EH (cell line): ENCODE measurements around the gene AIF1L.
A peak's percentile ranks its signal among the peaks of the same experiment; 100 is the strongest.
"Not testable (repeated sequence)": the region's sequence is repeated elsewhere in the genome, so short reads cannot be mapped to it uniquely, and the experiment has no call there.

ENCODE experiments used
- DNase-seq: peaks from one replicate; pipeline ENCODE4 v3.0.0-alpha.2; 2015; ENCODE audit warnings: low read depth

AIF1L gene

GRCh38 chr9:131099102-131099606, 2.8 kb downstream of the AIF1L start:
- no peak for DNase-seq

DNA sequence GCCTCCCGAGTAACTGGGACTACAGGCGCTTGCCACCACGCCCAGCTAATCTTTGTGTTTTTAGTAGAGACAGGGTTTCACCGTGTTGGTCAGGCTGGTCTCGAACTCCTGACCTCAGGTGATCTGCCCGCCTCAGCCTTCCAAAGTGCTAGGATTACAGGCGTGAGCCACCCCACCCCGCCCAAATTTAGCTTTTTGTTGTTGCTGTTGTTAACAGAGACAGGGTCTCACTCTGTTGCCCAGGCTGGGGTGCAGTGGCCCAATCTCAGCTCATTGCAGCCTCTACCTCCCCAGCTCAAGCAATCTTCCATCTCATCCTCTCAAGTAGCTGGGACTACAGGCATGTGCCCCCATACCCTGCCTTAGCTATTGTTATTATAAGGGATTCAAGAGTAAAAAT, 3.5 kb downstream of the AIF1L start:
- not testable (repeated sequence) for DNase-seq

- DNase-seq = peak; percentile 51
Observed at GRCh38 chr9:131100445-131100844, 4.1 kb downstream of the AIF1L start.

GRCh38 chr9:131101207-131101964, 5.1 kb downstream of the AIF1L start:
- no peak for DNase-seq

GRCh38 chr9:131103024-131103423, 6.7 kb downstream of the AIF1L start:
- DNase-seq = no peak

DNA sequence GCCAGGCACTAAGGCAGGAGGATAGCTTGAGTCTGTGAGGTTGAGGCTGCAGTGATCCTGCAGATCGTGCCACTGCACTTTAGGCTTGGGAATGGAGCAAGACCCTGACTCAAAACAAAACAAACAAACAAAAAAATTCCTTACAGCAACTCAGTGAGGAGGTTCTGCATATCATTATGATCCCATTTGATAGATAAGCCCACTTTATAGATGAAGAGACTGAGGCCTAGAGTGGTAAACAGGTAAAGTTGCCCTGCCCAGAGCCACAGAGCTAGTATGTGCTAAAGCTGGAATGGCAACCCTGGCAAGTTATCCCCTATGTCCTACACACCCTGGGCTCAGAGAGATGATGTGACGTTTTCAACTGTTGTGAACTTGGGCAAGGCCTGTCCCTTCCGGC, 7.2 kb downstream of the AIF1L start:
- DNase-seq = no peak

GRCh38 chr9:131104016-131104740, 7.8 kb downstream of the AIF1L start:
- no peak for DNase-seq

DNA sequence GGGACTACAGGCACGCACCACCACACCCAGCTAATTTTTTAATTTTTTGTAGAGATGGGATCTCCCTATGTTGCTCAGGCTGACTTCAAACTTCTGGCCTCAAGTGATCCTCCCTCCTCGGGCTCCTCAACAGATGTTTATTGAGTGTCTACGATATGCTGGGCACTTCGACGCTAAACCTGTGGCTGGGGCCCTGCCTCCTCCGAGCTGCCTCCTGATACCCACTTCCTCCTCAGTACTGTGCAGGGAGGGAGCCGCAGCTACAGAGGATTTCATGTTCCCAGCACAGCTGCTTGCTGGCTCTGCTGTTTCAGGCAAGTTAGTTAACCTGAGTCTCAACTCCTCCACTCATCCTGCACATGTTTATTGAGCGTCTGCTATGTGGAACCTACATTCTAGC, 9.6 kb downstream of the AIF1L start:
- DNase-seq = no peak

GRCh38 chr9:131107760-131108159, 11.4 kb downstream of the AIF1L start:
- no peak for DNase-seq

GRCh38 chr9:131111186-131111853, 15.0 kb downstream of the AIF1L start:
- DNase-seq = no peak

GRCh38 chr9:131111854-131112311, 15.6 kb downstream of the AIF1L start:
- no peak for DNase-seq

DNA sequence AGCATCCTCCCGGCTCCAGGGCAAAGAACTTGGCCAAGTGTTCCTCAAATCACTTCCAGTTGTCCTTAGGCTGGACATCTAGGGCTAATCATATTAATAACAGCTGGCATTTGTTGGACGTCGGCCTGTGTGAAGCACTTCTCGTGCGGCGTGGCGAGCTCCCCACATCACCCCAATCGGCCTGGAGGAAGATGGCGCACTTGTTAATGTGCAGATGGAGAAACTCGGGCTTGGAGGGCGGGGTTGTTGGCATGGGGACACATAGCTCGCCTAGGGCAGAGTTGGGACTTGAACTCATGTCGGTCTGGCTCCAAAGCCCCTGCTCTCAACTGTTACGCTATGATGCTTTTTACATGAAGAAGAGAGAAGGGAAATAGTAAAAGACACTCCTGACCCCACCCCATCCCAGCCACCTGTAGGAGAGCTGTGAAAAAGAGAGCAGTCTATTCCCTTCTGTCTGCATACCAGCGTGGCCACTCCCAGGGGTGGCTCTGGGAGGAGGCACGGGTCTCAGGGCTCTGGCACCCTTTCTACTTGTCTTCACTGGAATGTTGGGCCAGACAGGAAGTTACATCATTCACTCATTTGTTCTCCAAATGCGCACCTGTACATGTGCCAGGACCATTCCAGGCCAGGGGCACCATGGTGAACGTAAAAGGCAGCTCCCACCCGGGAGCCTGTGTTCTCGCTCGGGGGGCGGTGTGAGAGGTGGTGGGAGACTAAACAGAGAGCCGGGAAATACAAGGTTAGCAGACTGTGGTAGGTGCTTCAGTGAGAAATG, 16.2 kb downstream of the AIF1L start:
- no peak for DNase-seq

- DNase-seq = no peak
Observed at GRCh38 chr9:131113655-131114054, 17.3 kb downstream of the AIF1L start.

GRCh38 chr9:131114084-131114535, 17.8 kb downstream of the AIF1L start:
- no peak for DNase-seq

GRCh38 chr9:131115360-131115742, 19.0 kb downstream of the AIF1L start:
- DNase-seq = not testable (repeated sequence)

DNA sequence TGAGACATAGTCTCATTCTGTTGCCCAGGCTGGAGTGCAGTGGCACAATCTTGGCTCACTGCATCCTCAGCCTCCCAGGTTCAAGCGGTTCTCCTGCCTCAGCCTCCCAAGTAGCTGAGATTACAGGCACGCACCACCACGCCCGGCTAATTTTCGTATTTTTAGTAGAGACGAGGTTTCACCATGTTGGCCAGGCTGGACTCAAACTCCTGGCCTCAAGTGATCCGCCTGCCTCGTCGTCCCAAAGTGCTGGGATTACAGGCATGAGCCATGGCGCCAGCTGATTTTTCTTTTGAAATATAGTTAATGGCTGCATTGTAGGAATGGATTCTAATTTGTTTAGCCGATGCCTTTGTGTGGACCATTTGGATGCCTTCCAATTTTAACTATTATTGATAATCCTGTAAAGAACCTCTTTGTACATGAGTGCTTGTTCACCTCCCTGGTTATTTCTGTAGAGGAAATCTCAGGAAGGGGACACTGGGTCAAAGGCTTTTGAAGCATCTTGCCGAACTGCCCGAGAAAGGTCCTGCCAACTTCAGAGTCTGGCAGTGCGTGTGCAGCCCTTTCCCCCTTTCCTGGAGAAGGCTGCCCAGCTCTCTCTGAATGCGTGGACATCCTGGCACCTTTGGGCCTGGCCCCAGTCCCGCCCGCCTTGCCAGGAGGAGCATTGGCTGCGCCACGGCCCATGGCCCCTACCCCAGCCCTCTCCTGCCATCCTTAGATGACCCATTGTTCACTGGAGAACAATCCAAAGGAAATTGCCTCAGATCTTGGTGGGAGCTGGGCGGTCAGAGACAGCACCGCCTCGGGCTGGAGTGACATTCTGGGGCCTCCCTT, 20.2 kb downstream of the AIF1L start:
- no peak for DNase-seq

DNA sequence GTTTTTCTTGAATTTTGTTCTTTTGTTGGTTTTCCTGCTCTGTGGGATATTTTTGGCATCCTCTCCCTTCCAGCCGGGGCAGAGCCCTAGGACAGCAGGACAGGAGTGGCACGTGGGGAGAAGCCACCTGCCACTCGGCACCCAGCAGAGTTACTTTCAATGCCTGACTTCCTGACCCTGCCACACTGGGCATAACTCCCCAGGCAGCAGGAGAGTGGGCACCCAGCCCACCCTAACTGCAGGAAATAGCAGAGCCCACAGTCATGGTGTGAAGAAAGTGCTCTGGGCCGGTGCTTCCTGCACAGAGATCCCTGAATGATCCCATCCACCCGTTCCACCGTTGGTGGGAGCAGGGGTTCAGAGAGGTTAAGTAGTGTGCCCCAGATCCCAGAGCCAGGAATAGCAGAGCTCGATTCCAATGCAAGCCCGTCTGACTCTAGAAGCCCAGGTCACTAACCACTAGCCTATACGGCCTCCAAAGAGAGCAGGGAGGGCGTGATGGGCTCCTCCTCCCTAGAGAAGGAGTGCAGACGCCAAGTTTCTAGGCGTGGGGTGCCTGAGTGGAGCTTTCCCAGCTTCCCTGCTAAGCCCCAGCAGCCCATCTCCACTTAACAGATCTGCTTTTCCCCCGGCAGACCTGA, 20.9 kb downstream of the AIF1L start:
- DNase-seq = no peak

DNA sequence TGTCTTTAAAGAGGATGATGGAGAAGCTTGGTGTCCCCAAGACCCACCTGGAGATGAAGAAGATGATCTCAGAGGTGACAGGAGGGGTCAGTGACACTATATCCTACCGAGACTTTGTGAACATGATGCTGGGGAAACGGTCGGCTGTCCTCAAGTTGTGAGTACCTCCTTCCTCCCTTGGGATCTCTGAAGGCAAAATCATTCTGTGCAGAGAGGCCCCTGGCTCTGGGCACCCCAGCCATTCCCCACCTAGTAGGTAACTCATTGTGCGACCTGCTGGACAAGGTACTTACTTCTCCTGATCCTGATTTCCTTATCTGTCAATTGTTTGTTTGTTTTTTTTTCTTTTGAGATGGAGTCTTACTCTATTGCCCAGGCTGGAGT, 21.4 kb downstream of the AIF1L start:
- no peak for DNase-seq

DNA sequence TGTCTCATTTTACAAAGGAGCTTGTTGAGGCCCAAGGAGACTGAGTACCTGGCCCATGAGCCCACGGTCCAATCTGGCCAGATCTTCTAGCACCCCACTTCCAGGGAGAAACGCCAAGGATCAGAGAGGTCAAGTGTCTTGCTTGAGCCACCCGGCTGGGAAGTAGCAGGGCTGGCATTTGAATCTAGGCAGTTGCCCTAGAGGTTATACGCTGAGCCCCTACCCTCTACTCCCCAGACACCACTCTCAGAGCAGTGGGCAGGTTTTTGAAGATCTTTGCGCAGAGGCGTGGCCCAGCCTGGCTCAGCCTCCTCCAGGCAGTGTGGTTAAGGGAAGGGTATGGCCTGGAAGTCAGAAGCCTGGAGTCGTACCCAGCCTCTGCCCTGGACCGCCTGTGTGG, 23.3 kb downstream of the AIF1L start:
- no peak for DNase-seq

GRCh38 chr9:131120620-131121228, 24.4 kb downstream of the AIF1L start:
- DNase-seq = no peak
